GM18511 (cell line): ENCODE measurements around the gene ARHGEF18.
"Not testable (repeated sequence)": the region's sequence is repeated elsewhere in the genome, so short reads cannot be mapped to it uniquely, and the experiment has no call there.

ENCODE experiments used
- ATAC-seq: cut with Tn5 transposase; IDR thresholded peaks from one replicate; pipeline ENCODE4 v1.9.1; 2021; ENCODE audit warnings: mild to moderate bottlenecking, moderate library complexity; ENCODE audit not compliant: unreplicated experiment

ARHGEF18 gene

GRCh38 chr19:7346488-7346971 is 2.2 kb upstream of the ARHGEF18 start:
- ATAC-seq, result no peak

DNA sequence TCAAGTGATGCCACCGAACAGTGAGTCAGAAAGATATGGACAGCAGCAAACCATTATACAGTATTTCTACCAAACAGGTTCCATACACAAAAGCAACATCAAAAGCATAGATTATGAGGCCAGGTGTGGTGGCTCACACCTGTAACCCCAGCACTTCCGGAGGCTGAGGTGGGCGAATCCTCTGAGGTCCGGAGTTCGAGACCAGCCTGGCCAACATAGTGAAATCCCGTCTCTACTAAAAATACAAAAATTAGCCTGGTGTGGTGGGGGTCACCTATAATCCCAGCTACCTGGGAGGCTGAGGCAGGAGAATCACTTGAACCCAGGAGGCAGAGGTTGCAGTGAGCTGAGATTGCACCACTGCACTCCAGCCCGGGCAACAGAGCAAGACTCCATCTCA is 1.7 kb upstream of the ARHGEF18 start:
- ATAC-seq, result not testable (repeated sequence)

GRCh38 chr19:7349231-7349591 is 474 bp downstream of the ARHGEF18 start:
- no peak for ATAC-seq

GRCh38 chr19:7349961-7350711 is 1.4 kb downstream of the ARHGEF18 start:
- no peak for ATAC-seq

GRCh38 chr19:7351861-7352260 is 3.1 kb downstream of the ARHGEF18 start:
- no peak for ATAC-seq

DNA sequence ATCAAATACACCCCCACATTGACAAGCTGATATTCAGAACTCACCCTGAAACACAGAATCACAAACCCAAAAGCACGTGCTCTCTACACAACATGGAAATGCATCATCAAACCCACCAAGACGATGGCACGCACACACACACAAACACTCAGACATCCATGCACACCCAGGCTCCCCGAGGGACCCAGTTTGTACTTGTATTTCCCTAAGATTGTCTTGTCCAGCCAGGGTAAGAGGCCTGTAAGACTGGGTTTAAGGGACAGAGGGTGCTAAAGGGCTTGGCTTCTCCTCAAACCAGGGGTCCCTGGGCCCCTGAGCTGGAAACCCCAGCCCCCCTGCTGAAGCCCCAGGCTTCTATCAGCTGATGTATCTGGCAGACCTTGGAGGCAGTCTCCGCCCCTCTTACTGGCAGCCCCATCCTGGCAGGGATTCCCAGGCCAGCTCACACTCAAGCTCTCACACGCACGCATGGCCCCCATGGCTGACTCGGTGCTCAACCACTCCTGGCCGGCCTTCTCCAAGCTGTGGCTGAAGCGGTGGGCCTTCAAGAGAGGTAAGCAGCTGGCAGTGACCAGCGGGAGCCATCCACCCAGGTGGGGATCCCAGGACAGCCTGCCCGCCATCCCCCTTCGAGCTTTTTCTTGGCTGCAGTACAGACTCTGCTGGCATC is 6.5 kb downstream of the ARHGEF18 start:
- ATAC-seq, result no peak

- no peak for ATAC-seq
Observed at GRCh38 chr19:7355871-7356270, 7.1 kb downstream of the ARHGEF18 start.

- no peak for ATAC-seq
Observed at GRCh38 chr19:7356899-7357627, 8.3 kb downstream of the ARHGEF18 start.

DNA sequence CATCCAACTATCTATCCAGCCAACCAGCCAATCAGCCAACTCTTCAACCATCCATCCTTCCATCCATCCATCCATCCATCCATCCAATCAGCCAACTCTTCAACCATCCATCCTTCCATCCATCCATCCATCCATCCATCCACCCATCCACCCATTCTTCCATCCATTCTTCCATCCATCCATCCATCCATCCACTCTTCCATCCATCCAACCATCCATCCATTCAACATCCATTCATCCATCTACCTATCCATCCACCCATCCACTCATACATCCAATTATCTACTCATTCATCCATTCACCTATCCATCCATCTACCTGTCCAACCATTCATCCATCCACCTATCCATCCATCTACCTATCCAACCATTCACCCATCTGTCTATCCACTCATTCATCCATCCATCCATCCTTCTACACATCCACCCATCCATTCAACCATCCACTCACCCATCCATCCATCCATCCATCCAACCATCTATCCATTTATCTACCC is 9.4 kb downstream of the ARHGEF18 start:
- ATAC-seq, result no peak

- no peak for ATAC-seq
Observed at GRCh38 chr19:7360393-7360984, 11.8 kb downstream of the ARHGEF18 start.

- ATAC-seq, result no peak
Observed at GRCh38 chr19:7363225-7363624, 14.5 kb downstream of the ARHGEF18 start.

DNA sequence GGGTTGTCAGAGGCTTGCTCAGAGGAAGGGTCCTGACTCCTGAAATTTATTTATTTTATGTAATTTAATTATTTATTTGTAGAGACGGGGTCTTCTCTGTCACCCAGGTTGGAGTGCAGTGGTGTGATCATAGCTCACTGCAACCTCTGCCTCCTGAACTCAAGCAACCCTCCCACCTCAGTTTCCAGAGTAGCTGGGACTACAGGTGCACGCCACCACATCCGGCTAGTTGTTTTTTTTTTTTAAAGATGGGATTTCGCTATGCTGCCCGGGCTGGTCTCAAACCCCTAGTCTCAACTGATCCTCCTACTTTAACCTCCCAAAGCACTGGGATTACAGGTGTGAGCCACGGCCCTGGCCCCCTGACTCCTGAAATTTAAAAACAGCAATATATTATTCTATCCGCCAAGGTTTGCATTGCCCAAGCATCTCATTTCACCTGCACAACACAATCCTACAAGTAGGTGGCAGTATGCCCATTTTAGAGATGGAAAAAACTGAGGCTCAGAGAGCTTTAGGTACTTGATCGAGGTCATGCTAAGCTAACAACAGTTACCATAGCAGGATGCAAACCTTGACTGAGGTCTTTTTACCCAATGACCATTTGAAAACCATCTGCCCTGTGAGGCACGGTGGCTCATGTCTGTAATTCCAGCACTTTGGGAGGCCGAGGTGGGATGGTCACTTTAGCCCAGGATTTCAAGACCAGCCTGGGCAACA is 18.1 kb downstream of the ARHGEF18 start:
- ATAC-seq, result no peak

DNA sequence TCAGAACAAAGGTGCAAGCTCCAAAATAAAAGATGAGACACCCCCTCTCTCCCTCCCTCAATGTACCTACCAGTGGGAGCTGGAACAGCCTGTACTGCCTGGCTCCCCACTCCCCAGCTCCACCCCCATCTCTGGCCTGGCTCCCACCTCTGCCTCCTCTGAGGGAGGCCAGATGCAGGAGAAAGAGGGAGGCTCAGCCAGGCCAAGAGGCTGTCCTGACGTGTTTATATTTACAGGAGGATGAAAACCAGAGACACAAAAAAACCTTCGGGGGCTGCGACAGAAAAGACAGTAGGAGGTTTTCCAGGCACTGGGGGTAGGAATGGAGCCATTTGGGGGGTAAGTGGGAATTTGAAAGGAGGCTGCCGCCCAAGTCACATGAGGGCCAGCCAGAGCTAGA is 19.7 kb downstream of the ARHGEF18 start:
- no peak for ATAC-seq

- ATAC-seq, result not testable (repeated sequence)
Observed at GRCh38 chr19:7368866-7369265, 20.1 kb downstream of the ARHGEF18 start.

GRCh38 chr19:7370546-7370945 is 21.8 kb downstream of the ARHGEF18 start:
- no peak for ATAC-seq

DNA sequence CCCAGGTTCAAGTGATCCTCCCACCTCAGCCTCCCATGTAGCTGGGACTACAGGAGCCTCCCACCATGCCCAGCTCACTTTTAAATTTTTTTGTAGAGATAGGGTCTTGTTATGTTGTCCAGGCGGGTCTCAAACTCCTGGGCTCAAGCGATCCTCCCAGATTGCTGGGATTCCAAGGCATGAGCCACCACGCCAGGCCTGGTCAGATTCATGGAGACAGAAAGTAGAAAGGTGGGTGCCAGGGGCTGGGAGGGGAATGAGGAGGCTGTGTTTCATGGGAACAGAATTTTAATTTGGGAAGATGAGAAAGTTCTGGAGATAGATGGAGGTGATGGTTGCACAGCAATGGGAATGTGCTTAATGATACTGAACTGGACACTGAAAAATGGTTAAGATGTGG is 22.3 kb downstream of the ARHGEF18 start:
- no peak for ATAC-seq

DNA sequence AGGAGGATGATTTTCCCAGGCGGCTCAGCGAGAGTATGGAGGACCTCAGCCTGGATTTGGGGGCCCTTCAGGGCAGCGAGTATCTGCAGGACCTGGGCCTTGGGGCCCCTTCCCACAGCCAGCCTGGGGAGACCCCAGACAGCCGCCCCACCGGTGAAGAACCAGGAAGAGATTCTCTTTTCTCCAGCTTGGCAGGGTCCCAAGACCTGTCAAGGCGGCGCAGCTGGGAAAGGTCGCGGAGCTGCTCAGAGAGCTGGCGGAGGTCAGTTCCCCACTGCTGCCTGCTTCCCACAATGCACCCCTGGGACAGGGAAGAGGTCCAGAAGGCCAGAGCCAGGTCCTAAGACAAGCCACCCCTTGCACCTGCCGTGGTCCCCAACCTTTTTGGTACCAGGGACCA is 24.1 kb downstream of the ARHGEF18 start:
- ATAC-seq, result no peak

- ATAC-seq, result no peak
Observed at GRCh38 chr19:7373862-7374261, 25.1 kb downstream of the ARHGEF18 start.

DNA sequence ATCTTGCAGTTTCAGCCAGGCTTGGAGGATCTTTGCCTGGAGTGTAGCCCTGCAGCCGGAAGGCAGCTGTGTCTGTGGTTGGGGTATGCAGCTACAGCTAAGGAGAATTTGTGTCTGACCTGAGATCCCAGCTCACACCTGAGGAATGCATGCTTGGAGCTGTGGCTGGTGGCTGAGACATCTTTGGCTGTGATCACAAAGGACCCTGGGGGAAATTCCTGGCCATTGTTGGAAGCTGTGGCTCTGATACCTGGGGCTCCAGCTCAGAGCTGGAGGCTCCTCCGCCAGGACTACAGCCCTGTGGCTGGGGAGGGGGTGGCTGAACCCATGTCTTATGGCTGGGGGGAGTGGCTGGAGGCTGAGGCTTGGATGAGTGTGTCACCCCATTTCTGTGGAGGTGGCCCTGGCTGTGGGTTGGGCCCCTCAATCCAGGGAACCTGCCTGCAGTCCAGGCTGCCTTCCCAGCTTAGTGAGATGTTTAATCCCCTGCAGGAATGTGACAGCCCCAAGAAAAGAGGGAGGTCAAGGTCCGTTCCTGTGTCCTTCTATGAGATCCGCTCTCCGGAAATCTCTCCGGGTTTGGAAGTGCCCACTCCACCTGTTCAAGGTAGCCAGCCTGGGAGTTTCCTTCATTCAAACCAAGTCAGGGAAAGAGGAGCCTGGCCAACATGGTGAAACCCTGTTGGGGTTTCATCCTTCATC is 27.6 kb downstream of the ARHGEF18 start:
- ATAC-seq, result no peak

GRCh38 chr19:7377196-7377595 is 28.5 kb downstream of the ARHGEF18 start:
- no peak for ATAC-seq
